ENCODE data around the gene RRP1. TPM values are rescaled to one million over a fixed set of nuclear protein-coding genes. Genes with fewer than 3 reads are reported as not detected.
"Not testable (repeated sequence)": the region's sequence is repeated elsewhere in the genome, so short reads cannot be mapped to it uniquely, and the experiment has no call there.

RRP1 gene
- total RNA-seq, 1 donor from 2014 or later, result 17.8 TPM

- ATAC-seq, result peak; percentile 3
- DNase-seq (ENCODE audit: low spot score), result no peak
- intact Hi-C loops (cut with DNase I), result no loop called here
Observed at GRCh38 chr21:43811262-43812105, 22.1 kb downstream of the RRP1 start.

DNA sequence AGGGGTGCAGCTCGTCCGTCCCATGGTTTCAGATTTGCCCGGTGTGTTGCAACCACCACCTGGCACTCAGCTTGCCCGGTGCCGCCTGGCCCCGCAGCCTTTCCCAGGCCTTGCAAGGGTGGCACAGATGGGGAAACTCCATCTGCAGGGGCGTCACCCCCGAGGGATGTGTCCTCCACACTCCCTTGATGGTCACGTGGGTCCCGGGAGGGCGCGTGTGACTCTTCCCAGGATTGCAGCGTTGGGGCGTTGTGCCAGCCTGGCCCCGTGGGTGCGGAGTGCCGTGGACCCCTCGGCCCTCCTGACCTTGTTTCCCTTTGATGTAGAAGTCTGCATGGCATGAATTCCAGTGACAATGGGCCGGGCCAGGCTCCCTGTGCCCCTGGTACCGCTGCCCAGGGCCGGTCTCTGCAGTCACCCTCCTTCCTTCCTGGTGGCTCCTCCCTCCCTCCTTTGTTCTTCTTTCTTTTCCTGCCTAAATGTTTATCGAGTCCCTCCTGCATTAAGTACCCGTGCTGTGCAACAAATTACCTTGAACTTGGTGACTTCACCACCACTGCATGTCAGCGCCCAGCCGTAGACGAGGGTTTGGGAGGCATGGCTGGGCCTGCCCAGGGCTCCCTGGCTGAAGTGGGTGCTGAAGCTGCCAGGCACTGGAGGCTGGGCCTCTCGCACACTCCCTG, 22.9 kb downstream of the RRP1 start:
- ATAC-seq, result no peak

GRCh38 chr21:43812957-43813655, 23.7 kb downstream of the RRP1 start:
- intact Hi-C loops (cut with DNase I), result no loop called here

More for the DNA sequence above, 22.9 kb downstream of the RRP1 start:
- no peak for DNase-seq (ENCODE audit: low spot score)
- intact Hi-C loops (cut with DNase I), result no loop called here

GRCh38 chr21:43813656-43813980, 24.2 kb downstream of the RRP1 start:
- intact Hi-C loops (cut with DNase I), result no loop called here
- ATAC-seq (no peak), DNase-seq (ENCODE audit: low spot score) (no peak)

More at GRCh38 chr21:43812957-43813655, 23.7 kb downstream of the RRP1 start:
- ATAC-seq, result no peak
- DNase-seq (ENCODE audit: low spot score), result no peak

GRCh38 chr21:43814215-43815106, 25.1 kb downstream of the RRP1 start:
- DNase-seq (ENCODE audit: low spot score) (no peak), ATAC-seq (no peak)
- intact Hi-C loops (cut with DNase I), result no loop called here

DNA sequence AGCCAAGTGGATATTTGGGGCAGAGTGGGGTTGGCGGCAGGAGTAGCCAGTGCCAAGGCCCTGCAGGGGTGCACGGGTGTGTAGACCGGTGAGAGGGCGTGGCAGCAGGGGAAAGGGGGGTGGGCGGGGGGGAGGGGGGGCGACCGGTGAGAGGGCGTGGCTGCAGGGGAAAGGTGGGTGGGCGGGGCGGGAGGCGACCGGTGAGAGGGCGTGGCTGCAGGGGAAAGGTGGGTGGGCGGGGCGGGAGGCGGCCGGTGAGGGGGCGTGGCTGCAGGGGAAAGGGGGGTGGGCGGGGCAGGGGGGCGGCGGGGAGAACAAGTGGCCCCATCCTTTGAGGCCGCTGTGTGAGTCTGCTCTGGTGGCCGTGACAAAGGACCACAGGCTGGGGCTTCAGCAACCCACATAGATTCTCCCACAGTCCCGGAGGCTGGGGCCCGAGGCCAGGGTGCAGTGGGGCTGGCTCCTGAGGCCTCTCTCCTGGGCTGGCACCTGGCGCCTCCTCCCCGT, 25.8 kb downstream of the RRP1 start:
- ATAC-seq (no peak), DNase-seq (ENCODE audit: low spot score) (no peak)
- intact Hi-C loops (cut with DNase I), result no loop called here

- no peak for ATAC-seq
- intact Hi-C loops (cut with DNase I), result no loop called here
- DNase-seq (ENCODE audit: low spot score), result no peak
Observed at GRCh38 chr21:43815991-43816390, 26.6 kb downstream of the RRP1 start.

GRCh38 chr21:43816611-43817071, 27.3 kb downstream of the RRP1 start:
- no peak for ATAC-seq
- DNase-seq (ENCODE audit: low spot score), result no peak
- intact Hi-C loops (cut with DNase I), result no loop called here

DNA sequence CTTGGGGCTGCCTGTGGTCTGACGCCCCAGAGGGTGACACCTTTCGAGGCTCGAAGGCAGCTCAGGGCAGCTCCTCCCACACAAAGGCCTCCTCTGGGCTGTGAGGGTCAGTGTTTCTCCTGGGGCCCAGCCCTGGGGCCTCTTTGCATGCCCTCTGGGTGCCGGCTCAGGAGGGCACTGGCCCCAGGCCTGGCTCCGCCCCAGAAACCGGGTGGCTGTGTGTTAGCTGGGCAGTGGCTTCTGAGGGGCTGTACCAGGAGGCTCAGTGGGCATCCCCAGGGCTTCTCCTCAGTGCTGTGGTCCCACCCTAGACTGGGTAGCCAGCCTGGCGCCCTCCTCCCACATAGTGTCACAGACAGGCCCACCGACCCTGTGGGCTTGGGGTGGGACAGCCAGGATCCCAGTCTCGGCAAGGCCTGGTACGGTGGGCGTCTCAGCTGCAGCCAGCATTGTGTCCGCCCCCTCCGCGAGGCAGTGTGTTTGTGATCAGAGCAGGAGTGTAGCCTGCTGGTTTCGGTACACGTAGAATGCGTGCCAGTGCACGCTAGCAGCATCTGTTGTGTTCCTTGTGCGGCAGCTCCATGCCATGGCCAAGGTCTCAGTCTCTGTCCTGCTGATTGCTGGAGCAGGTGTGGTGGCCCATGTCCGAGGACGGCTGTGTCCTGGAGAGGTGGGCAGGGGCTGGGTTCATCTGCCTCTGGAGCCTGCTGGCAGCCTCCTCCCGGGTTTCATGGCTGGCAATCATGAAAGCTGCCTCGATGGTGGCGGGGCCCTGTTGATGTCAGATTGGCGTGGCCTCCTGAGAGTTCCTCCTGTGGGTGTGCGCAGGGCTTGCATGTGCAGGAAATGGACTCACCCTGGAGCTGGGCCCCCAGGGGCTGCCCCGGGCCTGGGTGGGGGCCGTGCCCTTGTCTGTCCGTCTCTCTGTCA, 28.0 kb downstream of the RRP1 start:
- no peak for ATAC-seq
- intact Hi-C loops (cut with DNase I), result no loop called here

DNA sequence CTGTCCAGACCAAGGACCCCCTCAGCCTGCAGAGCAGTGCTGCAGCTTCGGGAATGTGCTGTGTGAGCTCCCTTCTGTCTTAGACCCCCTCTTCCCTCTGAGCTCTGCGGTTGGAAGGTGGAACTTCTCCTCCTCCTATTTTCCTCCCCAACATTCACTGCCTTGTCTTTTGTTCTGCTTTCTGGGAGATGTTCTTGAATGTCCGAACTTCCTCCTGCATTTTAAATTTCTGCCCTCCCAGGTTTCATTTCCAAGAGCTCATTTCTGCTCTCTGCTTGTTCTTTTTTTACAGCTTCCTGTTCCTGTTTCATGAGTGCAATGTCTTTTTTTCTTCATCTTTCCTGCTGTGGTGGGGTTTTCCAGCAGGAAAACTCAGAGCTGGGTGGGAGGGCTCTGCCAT, 29.3 kb downstream of the RRP1 start:
- intact Hi-C loops (cut with DNase I), result no loop called here
- no peak for DNase-seq (ENCODE audit: low spot score)
- no peak for ATAC-seq

More for the DNA sequence above, 28.0 kb downstream of the RRP1 start:
- DNase-seq (ENCODE audit: low spot score), result no peak

- intact Hi-C loops (cut with DNase I), result no loop called here
- peak; percentile 47 for DNase-seq (ENCODE audit: low spot score)
- no peak for ATAC-seq
Observed at GRCh38 chr21:43819511-43820405, 30.4 kb downstream of the RRP1 start.

- DNase-seq (ENCODE audit: low spot score), result peak; percentile 52
- ATAC-seq, result no peak
- intact Hi-C loops (cut with DNase I), result no loop called here
Observed at GRCh38 chr21:43820466-43820865, 31.1 kb downstream of the RRP1 start.

- ATAC-seq; intact Hi-C loops (cut with DNase I): not testable (repeated sequence)
- DNase-seq (ENCODE audit: low spot score), result peak; percentile 48
Observed at GRCh38 chr21:43822166-43822565, 32.8 kb downstream of the RRP1 start.

DNA sequence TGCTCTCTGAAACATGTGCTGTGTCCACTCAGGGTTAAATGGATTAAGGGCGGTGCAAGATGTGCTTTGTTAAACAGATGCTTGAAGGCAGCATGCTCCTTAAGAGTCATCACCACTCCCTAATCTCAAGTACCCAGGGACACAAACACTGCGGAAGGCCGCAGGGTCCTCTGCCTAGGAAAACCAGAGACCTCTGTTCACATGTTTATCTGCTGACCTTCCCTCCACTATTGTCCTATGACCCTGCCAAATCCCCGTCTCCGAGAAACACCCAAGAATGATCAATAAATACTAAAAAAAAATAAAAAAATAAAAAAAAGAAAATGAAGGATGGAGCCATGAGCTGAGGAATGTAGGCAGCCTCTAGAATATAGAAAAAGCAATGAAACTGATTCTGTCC, 33.4 kb downstream of the RRP1 start:
- intact Hi-C loops (cut with DNase I); ATAC-seq; DNase-seq (ENCODE audit: low spot score): not testable (repeated sequence)

GRCh38 chr21:43824333-43825241, 35.2 kb downstream of the RRP1 start:
- no peak for ATAC-seq
- peak; percentile 38 for DNase-seq (ENCODE audit: low spot score)
- intact Hi-C loops (cut with DNase I), result no loop called here
